ENCODE measurements around the gene FRMPD1.

DNA sequence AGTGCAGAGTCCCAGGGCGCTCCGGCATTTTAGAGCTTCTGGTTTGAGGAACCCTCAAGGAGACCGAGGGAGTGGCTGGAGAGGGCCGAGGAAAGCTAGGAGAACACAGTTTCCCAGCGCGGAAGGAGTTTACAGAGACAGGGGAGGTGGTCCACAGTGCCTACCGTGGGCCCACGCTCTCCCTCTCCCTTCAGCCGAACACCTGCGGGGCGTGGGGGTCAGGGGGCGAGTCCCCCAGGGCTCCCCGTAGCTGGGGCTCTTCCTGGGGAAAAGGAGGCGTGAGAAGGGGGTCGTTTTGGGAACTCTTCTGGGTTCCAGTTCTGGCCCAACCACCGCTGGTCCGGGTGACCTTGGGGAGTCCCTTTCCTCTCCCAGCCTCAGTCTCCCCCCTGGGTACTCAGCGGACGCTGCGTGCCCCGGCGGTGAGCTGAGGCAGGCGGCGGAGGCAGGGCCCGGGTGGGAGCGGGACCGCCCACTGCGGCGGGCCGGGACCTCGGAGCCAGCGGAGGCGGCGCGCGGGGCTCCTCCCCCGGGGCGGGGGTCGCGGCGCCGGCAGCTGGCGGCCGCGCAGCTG, 368 bp upstream of the FRMPD1 start:
- TF ChIP-seq, protein P1, sequence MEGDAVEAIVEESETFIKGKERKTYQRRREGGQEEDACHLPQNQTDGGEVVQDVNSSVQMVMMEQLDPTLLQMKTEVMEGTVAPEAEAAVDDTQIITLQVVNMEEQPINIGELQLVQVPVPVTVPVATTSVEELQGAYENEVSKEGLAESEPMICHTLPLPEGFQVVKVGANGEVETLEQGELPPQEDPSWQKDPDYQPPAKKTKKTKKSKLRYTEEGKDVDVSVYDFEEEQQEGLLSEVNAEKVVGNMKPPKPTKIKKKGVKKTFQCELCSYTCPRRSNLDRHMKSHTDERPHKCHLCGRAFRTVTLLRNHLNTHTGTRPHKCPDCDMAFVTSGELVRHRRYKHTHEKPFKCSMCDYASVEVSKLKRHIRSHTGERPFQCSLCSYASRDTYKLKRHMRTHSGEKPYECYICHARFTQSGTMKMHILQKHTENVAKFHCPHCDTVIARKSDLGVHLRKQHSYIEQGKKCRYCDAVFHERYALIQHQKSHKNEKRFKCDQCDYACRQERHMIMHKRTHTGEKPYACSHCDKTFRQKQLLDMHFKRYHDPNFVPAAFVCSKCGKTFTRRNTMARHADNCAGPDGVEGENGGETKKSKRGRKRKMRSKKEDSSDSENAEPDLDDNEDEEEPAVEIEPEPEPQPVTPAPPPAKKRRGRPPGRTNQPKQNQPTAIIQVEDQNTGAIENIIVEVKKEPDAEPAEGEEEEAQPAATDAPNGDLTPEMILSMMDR (IDR thresholded peaks at IDR 0.05) = no peak
- no peak for TF ChIP-seq POLR2A (IDR thresholded peaks at IDR 0.05)
